Neural progenitor cell (in vitro differentiated cells): ENCODE data around the gene SMYD2. TPM values are rescaled to one million over a fixed set of nuclear protein-coding genes. Genes with fewer than 3 reads are reported as not detected.

Experiments
- DNase-seq: peaks from one replicate; pipeline ENCODE4 v3.0.0-alpha.2; 2016; ENCODE audit warnings: low spot score
- H2AFZ ChIP-seq: fragments of 200-600 bp; sonication (generic); replicated peaks from 2 replicates; pipeline ENCODE4 v1.6.1; 2016; ENCODE audit warnings: antibody characterized with exemption
- H3F3A ChIP-seq: fragments of 200-600 bp; sonication (generic); 2 replicates; pipeline ENCODE4 v1.6.1; 2016; ENCODE audit warnings: antibody characterized with exemption, low read depth
- H3K27ac ChIP-seq: fragments of 200-600 bp; sonication (generic); 2 replicates; pipeline ENCODE4 v1.5.1; 2016; ENCODE audit warnings: mild to moderate bottlenecking
- H3K27me3 ChIP-seq: fragments of 200-600 bp; sonication (generic); 2 replicates; pipeline ENCODE4 v1.6.1; 2016; ENCODE audit warnings: mild to moderate bottlenecking, moderate library complexity
- H3K36me3 ChIP-seq: fragments of 200-600 bp; sonication (generic); 2 replicates; pipeline ENCODE4 v1.5.1; 2016
- H3K4me1 ChIP-seq: fragments of 200-600 bp; sonication (generic); 2 replicates; pipeline ENCODE4 v1.6.1; 2016; ENCODE audit warnings: mixed run types
- H3K4me2 ChIP-seq: fragments of 200-600 bp; sonication (generic); 2 replicates; pipeline ENCODE4 v1.6.1; 2016
- H3K4me3 ChIP-seq: fragments of 200-600 bp; sonication (generic); 2 replicates; pipeline ENCODE4 v1.5.1; 2016
- H3K79me2 ChIP-seq: fragments of 200-600 bp; sonication (generic); 2 replicates; pipeline ENCODE4 v1.6.1; 2016; ENCODE audit warnings: low read depth
- H3K9ac ChIP-seq: fragments of 200-600 bp; sonication (generic); 2 replicates; pipeline ENCODE4 v1.6.1; 2016
- H3K9me3 ChIP-seq: fragments of 200-600 bp; sonication (generic); 2 replicates; pipeline ENCODE4 v1.5.1; 2016; ENCODE audit warnings: low read depth
- H4K20me1 ChIP-seq: fragments of 200-600 bp; sonication (generic); 2 replicates; pipeline ENCODE4 v1.6.1; 2016; ENCODE audit warnings: low read depth
- H3K27ac Mint-ChIP-seq: 3 replicates; pipeline ENCODE4 v1.8.0; 2021; ENCODE audit warnings: mixed read lengths
- H3K27me3 Mint-ChIP-seq: 2 replicates; pipeline ENCODE4 v1.8.0; 2022; ENCODE audit warnings: low read depth, mild to moderate bottlenecking, inconsistent platforms, moderate library complexity, mixed read lengths; ENCODE audit not compliant: insufficient read depth
- H3K36me3 Mint-ChIP-seq: 3 replicates; pipeline ENCODE4 v1.8.0; 2021; ENCODE audit warnings: mixed read lengths
- H3K4me1 Mint-ChIP-seq: 3 replicates; pipeline ENCODE4 v1.8.0; 2021; ENCODE audit warnings: mixed read lengths
- H3K4me3 Mint-ChIP-seq: 3 replicates; pipeline ENCODE4 v1.8.0; 2021; ENCODE audit warnings: mild to moderate bottlenecking, moderate library complexity, mixed read lengths
- H3K9me3 Mint-ChIP-seq: 3 replicates; pipeline ENCODE4 v1.8.0; 2020; ENCODE audit warnings: mixed read lengths
- EZH2 ChIP-seq: fragments of 200-600 bp; sonication (generic); IDR thresholded peaks from 2 replicates; pipeline ENCODE4 v1.6.1; 2017; ENCODE audit warnings: antibody characterized with exemption, mild to moderate bottlenecking, moderate library complexity
- EZH2phosphoT487 ChIP-seq: fragments of 200-600 bp; sonication (generic); IDR thresholded peaks from 2 replicates; pipeline ENCODE4 v1.6.1; 2017; ENCODE audit warnings: antibody characterized with exemption
- total RNA-seq: library from RNA; depleted of rRNA; stranded (reverse); fragments of >200 nt; gene quantifications from 2 replicates; pipeline ENCODE4 v1.2.3, GENCODE V29; 2015; ENCODE audit warnings: low replicate concordance
- TF ChIP-seq, protein P1 (sequence below): fragments of 200-600 bp; sonication (generic); IDR thresholded peaks from 2 replicates; pipeline ENCODE4 v1.5.1; 2017; ENCODE audit warnings: antibody characterized with exemption, mild to moderate bottlenecking

Gene SMYD2
- total RNA-seq, 1 donor from 2014 or later = 20.5 TPM

DNA sequence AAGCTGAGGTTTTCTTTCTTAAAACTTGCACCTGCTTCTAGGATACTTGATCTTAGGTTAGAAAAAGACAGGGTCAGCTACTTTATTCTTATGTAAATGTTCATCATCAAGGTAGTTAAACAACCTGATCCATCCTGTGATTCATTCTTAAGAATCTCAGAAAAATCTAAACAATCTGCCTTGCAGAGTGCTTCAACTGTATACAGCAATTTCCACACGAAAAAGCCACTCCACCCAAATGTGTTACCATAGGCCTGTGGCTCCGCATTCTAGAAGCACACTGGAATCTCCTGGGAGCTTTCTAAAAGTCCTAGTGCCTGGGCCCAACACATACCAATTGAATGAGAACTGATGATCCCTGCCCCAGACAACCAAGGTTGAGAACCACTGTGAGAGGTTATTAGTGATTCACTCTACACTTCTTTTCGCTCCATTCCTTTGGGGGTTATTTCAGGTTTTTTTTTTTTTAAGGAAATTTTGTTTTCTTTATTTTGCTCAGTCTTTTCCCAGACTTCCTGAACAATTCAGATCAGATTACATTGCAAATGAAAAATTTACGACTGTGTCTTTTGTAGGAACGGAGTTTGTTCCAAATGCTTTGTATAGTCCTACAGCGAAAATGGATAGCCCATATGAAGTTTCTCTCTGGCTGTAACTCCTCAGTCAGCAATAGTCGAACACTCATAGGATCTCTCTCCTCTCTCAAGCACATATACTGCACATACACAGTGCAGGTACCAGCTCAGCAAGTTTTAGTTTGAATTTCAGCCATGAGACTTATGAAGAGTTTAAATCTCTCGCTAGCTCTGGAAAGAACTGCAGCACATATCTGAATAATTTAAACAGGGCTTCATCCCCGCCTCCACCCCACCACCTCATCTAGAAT is 16.1 kb downstream of the SMYD2 start:
- H3K79me2 ChIP-seq = no peaks in the 10 kb centered on the region
- Mint-ChIP-seq H3K36me3 (no peaks in the 10 kb centered on the region), H3K27ac (no peak overlapping the region), H3K4me1 (peaks cover 30% of the 10 kb centered on the region), H3K9me3 (peaks cover 3% of the 10 kb centered on the region), H3K4me3 (no peak overlapping the region), H3K27me3 (no peaks in the 10 kb centered on the region)
- H4K20me1 ChIP-seq = no peaks in the 10 kb centered on the region
- H3K9ac ChIP-seq = no peak overlapping the region
- H3K4me3 ChIP-seq = no peak overlapping the region
- peaks cover 21% of the 10 kb centered on the region for H3K4me1 ChIP-seq
- H3K27me3 ChIP-seq = no peaks in the 10 kb centered on the region
- H3F3A ChIP-seq = peaks cover 6% of the 10 kb centered on the region
- no peak overlapping the region for H3K27ac ChIP-seq
- DNase-seq = no peak
- H3K36me3 ChIP-seq = no peaks in the 10 kb centered on the region
- H3K9me3 ChIP-seq = no peaks in the 10 kb centered on the region
- no peak overlapping the region for H2AFZ ChIP-seq
- H3K4me2 ChIP-seq = no peak overlapping the region
- TF ChIP-seq EZH2 = no peak
- TF ChIP-seq, protein P1, sequence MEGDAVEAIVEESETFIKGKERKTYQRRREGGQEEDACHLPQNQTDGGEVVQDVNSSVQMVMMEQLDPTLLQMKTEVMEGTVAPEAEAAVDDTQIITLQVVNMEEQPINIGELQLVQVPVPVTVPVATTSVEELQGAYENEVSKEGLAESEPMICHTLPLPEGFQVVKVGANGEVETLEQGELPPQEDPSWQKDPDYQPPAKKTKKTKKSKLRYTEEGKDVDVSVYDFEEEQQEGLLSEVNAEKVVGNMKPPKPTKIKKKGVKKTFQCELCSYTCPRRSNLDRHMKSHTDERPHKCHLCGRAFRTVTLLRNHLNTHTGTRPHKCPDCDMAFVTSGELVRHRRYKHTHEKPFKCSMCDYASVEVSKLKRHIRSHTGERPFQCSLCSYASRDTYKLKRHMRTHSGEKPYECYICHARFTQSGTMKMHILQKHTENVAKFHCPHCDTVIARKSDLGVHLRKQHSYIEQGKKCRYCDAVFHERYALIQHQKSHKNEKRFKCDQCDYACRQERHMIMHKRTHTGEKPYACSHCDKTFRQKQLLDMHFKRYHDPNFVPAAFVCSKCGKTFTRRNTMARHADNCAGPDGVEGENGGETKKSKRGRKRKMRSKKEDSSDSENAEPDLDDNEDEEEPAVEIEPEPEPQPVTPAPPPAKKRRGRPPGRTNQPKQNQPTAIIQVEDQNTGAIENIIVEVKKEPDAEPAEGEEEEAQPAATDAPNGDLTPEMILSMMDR = no peak
- no peak for TF ChIP-seq EZH2phosphoT487

DNA sequence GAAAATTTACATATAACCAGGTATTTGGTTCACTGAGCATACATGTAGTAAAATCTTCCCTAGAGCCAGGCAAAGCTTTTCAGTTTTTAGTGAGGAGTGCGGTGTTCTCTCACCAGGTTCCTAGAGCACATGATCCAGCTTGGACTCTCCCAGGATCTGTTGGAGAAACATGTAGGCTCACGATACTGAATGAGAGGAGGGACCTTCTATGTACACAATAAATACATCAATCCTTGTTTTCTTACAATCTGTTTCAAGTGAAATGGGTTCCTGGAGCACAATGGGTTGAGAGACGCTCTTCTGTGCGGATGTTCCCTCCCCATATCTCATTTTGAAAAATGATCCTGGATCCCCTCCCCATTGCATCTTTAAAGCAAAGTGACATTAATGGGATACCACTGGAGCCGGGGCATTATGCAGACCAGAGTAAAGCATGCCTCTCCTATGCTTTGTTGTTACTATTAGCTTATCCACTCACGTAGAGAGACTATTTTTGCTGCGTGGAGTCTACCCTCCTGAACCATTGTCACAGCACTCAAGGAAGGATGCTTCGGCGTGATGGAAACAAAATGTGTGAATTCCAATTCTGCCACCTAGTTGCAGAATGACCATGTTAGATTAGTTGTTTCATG is 19.3 kb downstream of the SMYD2 start:
- Mint-ChIP-seq H3K36me3 (no peaks in the 10 kb centered on the region), H3K27me3 (no peaks in the 10 kb centered on the region), H3K4me1 (peaks cover 37% of the 10 kb centered on the region), H3K4me3 (no peak overlapping the region), H3K9me3 (peaks cover 3% of the 10 kb centered on the region), H3K27ac (no peak overlapping the region)
- no peak for DNase-seq
- Histone ChIP-seq H3K4me3 (no peak overlapping the region), H3K27ac (no peak overlapping the region), H3K9ac (no peak overlapping the region), H3K4me2 (no peak overlapping the region), H3K27me3 (no peaks in the 10 kb centered on the region), H3K79me2 (no peaks in the 10 kb centered on the region), H3K9me3 (no peaks in the 10 kb centered on the region), H3K4me1 (peaks cover 25% of the 10 kb centered on the region), H3K36me3 (no peaks in the 10 kb centered on the region), H4K20me1 (peaks cover 2% of the 10 kb centered on the region), H3F3A (peaks cover 6% of the 10 kb centered on the region), H2AFZ (no peak overlapping the region)
- TF ChIP-seq, protein P1 = no peak
- TF ChIP-seq EZH2 (no peak), EZH2phosphoT487 (no peak)

DNA sequence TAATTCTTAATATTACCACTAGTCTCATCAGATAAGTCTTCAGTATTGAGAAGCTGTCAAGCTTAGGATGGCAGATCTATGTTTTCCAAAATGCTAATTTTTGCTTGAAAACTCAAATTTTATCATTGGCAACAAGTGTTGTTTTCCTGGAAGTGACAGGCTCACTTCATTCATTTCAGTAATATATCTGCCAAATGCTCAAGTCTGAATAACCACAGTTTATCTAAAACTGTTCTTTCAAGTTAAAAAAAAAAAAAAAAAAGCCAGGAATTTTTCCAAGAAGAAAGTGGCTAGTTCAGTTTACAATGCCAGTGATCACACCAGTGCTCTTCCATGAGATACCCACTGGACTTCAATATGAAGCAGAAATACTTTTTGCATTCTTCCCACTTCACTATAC is 20.6 kb downstream of the SMYD2 start:
- Histone ChIP-seq H3K9me3 (no peaks in the 10 kb centered on the region), H3K4me2 (no peak overlapping the region), H4K20me1 (peaks cover 2% of the 10 kb centered on the region), H3K79me2 (no peaks in the 10 kb centered on the region), H3K27me3 (no peaks in the 10 kb centered on the region), H3K9ac (no peak overlapping the region), H3K4me3 (no peak overlapping the region), H2AFZ (no peak overlapping the region), H3K4me1 (peaks cover 16% of the 10 kb centered on the region), H3F3A (no peaks in the 10 kb centered on the region), H3K27ac (no peak overlapping the region), H3K36me3 (no peaks in the 10 kb centered on the region)
- peaks cover 3% of the 10 kb centered on the region for H3K9me3 Mint-ChIP-seq
- H3K36me3 Mint-ChIP-seq = no peaks in the 10 kb centered on the region
- TF ChIP-seq, protein P1 = no peak
- H3K4me1 Mint-ChIP-seq = peaks cover 29% of the 10 kb centered on the region
- no peak overlapping the region for H3K27ac Mint-ChIP-seq
- no peak overlapping the region for H3K4me3 Mint-ChIP-seq
- peaks cover 2% of the 10 kb centered on the region for H3K27me3 Mint-ChIP-seq
- DNase-seq = no peak
